HG02759 (cell line): ENCODE data around the gene ERN2.
"Not testable (repeated sequence)": the region's sequence is repeated elsewhere in the genome, so short reads cannot be mapped to it uniquely, and the experiment has no call there.

Source experiments
- ATAC-seq: cut with Tn5 transposase; IDR thresholded peaks from one replicate; pipeline ENCODE4 v1.9.1; 2021; ENCODE audit warnings: mild to moderate bottlenecking, moderate library complexity; ENCODE audit not compliant: unreplicated experiment

Gene ERN2

DNA sequence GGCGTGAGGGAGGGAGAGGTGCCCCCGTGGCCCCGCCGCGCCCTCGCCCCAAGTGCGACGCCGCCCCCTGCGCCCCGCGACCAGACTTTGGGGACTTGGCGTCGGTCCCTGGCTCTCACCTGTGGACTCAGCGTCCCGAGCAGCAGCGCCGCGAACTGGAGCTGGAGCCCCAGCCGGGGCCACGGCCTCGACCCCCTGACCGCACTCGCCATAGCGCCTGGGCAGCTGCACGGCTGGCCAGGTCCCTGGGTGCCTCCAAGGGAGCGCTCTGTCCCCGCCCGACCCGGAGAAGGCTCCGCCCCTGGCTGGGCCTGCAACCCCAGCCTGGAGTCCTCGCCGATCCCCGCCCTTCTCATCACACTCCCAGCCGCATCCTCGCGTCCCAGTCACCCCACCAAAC lies at the start of gene ERN2:
TSS of gene ERN2 (minus strand) at position 247 of the 400 bp plus-strand sequence. CDS start at position 212, 35 bp downstream.
- ATAC-seq: no peak

DNA sequence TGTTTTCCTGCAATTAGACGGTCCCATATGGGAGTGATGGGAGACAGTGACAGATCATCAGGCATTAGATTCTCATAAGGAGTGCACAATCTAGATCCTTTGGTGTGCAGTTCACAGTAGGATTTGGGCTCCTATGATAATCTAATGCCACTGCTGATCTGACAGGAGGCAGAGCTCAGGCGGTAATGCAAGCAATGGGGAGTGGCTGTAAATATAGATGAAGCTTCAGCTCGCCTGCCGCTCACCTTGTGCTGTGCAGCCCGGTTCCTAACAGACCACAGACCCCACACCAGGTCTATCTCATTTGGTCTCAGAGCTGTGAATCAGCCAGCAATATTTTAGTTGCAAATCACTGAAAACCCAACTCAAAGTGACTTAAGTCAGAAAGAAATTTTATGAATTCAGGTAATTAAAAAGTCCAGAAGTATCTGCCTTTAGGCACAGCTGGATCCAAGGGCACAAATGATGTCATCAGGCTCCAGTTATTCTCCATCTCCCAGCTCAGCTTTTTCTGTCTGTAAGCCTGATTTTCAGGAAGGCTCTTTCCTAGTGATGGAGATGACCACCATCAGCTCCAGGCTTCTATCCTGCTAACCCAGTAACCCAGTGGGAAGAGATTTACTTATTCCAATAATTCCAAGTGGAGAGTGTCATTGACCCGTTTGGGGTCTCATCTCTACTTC lies 45.1 kb upstream of the ERN2 start:
- ATAC-seq: no peak

DNA sequence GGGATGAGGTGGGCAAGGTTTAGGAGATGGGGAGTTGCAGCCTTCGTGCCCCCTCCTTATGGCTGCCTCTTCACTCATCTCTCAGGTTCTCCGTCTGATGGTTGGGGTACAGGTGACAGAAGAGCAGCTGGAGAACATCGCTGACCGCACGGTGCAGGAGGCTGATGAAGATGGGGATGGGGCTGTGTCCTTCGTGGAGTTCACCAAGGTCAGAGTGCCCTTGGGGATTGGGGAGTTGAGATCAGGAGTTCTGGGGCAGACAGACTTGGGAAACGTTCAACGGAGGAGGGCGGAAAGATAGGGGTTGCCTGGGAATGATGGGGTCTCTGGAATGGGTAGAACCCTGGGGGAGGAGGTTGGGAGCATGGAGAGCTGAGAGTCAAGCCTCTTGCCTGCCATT lies 44.1 kb upstream of the ERN2 start:
- ATAC-seq: no peak

- no peak for ATAC-seq
These were observed 42.4 kb upstream of the ERN2 start for GRCh38 chr16:23755484-23755809.

DNA sequence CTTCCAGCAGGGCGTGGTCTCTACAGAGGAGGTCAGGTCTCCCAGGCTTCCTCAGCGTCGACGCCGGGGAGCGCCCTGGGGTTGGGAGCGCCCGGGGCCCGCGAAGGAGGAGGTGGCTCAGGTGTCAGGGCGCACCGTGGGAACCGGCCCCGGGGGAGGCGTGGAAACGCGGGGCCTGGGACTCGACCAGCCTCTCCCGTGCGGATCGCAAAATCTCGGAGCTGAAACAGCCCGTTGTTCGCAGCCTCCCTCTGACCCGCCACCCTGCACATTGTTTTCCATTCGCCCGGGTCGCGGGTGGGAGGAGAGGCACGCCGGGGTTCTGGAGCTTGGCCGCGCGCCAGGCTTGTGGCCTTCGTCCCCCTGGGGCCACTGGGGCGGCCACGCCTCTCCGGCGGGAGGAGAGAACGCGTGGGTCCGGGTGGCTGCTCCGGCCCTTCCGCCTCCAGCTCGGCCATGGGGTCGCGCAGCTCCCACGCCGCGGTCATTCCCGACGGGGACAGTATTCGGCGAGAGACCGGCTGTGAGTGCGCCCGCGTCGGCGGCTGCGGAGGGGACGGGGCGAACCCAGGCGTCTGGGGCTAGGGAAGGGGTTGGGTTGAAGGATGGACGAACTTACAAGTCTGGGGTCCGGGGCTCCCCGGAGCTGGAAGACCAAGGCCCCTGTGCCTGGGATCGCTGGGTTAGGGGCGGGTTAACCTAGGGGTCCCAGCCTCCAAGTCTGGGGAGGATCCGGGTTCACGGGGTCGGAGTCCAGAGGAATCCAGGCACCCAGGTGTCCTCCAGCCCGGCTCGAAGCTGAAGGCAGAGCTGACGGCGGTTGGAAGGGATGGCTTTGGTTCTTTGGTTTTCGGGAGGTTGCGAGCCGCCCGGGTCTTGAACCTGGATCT lies 41.8 kb upstream of the ERN2 start, which contains the start of gene CHP2:
TSS of gene CHP2 (plus strand) at position 433 of the 890 bp plus-strand sequence. CDS start at position 457, 24 bp downstream.
- no peak for ATAC-seq

DNA sequence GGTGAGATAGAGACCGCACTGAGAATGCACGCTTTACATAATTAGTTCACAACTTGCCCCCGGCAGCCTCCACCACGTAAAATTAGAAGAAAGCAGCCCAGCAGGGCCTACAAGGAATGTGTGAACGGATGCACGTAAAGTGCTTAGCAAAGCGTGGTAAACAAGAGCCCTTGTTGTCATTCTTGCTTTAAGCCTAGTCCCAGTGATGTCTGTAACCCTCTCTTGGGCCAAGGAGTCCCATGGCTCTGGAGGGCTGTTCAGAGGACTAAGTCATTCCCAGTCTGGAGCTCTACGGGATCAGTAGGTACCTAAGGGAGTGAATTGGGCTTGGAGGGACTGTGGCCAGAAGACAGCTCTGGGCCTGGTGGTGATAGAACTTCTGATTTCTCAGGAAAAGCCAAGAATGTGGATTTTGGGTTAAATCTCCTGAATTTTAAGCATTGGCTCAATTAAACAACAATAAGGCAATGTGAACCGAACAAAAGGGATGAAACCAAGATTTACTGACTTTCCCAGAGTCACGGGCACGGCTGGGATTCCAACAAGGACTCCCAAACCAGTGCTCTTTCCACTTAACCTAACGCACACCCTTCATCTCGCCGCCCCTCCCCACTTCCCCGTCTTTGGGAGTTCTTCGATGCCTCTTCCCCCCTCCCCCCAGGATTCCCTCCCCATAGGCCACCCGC lies 41.0 kb upstream of the ERN2 start:
- ATAC-seq: no peak

DNA sequence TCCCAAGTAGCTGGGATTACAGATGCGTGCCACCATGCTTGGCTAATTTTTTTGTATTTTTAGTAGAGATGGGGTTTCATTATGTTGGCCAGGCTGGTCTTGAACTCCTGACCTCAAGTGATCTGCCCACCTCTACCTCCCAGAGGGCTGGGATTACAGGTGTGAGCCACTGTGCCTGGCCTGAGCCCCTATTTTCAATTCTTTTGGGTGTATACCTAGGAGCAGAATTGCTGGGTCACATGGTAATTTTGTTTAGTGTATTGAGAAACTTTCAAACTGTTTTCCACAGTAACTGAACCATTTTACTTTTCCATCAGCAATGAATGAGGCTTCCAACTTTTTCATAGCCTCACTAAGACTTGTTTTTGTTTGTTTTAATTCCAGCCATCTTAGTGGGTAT lies 38.0 kb upstream of the ERN2 start:
- ATAC-seq: not testable (repeated sequence)

DNA sequence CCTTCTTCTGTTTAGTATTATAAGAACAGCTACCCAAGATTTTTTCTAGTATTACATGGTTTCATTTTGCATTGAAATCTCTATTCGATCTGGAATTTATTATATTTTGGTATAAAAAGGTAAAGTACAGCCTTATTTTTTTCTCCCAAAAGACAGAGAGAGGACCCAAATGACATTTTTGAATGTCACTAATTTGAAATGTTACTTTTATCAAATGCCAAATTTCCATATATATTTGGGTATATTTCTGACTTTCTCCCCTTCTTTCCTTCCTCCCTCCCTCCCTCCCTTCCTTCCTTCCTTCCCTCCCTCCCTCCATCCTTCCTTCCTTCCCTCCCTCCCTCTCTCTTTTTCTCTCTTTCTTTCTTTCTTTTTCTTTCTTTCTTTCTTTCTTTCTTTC lies 35.6 kb upstream of the ERN2 start:
- no peak for ATAC-seq

- ATAC-seq: no peak
These were observed 32.2 kb upstream of the ERN2 start for GRCh38 chr16:23745263-23745662.

DNA sequence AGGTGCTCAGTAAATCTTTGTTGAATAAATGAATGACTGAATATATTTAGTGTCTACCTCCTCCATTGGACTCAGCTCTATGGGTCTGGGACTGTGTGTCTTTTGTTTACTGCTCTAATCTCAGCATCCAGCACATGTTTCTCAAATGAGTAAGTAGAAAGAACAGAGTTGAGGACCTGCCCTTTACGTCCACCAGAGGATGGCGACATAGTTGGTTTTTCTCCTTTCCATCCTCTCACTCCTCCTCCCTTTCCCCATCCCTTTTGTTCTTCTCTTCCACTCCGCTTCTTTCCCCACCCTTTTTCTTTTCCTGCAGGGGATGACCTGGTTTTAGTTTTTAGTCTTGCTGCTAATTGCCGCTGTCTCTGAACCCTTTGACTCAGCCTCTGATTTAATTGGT lies 29.7 kb upstream of the ERN2 start:
- no peak for ATAC-seq

GRCh38 chr16:23741675-23742303 lies 28.8 kb upstream of the ERN2 start:
- ATAC-seq: no peak

DNA sequence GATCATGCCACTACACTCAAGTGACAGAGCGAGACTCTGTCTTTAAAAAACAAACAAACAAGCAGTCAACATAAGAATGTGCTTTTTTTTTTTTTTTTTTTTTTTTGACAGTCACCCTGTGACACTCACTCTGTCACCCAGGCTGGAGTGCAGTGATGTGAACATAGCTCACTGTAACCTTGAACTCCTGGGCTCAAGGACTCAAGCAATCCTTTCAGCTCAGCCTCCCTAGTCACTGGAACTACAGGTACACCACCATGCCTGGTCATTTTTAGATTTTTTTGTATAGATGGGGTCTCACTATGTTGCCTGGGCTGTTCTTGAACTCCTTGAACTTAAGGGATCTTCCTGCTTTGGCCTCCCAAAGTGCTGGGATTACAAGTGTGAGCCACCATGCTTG lies 26.5 kb upstream of the ERN2 start:
- no peak for ATAC-seq

DNA sequence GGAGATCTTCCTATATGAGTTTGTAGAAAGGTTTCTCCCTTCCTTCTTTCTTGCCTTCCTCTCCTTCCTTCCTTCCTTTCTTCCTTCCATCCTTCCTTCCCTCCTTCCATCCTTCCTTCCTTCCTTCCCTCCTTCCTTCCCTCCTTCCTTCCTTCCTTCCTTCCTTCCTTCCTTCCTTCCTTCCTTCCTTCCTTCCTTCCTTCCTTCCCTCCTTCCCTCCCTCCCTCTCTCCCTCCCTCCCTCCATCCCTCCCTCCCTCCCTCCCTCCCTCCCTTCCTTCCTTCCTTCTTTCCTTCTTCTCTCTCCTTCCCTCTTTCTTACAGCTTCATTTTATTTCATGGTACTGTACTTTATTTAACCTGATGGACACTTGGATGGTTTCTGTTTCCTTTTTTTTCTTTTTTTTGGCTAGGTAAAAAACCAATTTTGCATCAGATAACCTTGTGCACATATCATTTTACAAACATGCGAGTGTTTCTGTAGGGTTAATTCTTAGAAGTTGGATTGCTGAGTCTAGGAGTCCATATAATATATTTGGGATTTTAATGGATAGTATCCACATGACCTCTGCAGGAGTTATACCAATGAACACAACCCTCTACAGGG lies 24.5 kb upstream of the ERN2 start:
- not testable (repeated sequence) for ATAC-seq

DNA sequence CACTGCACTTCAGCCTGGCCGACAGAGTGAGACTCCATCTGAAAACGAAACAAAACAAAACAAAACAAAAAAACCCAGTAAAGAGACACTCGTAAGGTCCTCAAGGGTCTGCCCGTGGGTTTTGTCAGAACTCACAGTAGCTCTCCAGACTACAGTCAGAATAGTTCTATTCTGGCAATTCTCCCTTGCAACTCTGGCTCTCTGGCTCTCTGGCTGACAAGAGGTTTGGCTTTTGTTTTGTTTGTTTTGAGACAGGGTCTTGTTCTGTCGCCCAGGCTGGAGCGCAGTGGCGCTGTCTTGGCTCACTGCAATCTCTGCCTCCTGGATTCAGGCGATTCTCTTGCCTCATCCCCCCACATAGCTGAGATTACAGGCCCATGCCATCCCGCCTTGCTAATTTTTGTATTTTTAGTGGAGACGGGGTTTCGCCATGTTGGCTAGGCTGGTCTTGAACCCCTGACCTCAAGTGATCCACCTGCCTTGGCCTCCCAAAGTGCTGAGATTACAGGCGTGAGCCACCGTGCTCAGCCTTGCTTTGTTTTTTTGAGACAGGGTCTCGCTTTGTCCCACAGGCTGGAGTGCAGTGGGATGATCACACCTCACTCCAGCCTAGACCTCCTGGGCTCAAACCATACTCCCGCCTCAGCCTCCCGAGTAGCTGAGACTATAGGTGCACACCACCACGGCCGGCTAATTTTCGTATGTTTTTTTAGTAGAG lies 21.3 kb upstream of the ERN2 start:
- no peak for ATAC-seq

DNA sequence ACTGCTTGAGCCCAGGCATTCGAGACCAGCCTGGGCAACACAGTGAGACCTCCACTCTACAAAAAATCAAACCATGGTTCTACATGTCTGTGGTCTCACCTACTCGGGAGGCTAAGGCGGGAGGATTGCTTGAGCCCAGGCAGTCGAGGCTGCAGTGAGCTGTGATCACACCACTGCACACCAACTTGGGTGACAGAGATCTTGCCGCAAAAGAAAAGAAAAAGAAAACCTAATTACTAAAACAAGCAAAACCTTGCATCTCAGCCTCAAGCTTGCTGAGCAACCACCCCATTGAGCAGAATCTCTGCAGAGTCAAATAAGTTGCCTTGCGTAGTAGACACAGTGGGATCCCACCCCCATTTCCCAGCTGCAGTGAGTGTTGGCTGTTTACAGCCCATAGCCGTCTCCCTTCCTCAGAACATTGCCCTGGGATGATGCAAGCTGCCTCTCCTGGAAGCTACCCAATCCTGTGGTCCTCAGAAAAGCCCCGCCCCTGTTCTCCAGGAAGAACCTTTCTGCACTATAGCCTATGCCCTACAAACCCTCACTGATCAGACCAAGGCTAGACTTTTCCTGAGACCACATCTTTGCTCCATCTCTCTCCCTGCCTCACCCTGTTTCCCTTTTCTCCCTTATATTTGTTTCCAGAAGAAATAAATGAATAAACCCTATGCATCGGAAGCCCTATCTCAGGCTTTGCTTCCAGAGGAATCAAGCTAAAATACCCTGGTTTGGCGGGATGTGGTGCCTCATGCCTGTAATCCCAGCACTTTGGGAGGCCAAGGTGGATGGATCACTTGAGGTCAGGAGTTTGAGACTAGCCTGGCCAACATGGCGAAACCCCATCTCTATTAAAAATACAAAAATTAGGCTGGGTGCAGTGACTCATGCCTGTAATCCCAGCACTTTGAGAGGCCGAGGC lies 16.7 kb upstream of the ERN2 start:
- ATAC-seq: no peak

- ATAC-seq: no peak
These were observed 15.1 kb upstream of the ERN2 start for GRCh38 chr16:23728112-23728477.

GRCh38 chr16:23726710-23727109 lies 13.7 kb upstream of the ERN2 start:
- no peak for ATAC-seq

- ATAC-seq: no peak
These were observed 11.7 kb upstream of the ERN2 start for GRCh38 chr16:23724785-23725131.

DNA sequence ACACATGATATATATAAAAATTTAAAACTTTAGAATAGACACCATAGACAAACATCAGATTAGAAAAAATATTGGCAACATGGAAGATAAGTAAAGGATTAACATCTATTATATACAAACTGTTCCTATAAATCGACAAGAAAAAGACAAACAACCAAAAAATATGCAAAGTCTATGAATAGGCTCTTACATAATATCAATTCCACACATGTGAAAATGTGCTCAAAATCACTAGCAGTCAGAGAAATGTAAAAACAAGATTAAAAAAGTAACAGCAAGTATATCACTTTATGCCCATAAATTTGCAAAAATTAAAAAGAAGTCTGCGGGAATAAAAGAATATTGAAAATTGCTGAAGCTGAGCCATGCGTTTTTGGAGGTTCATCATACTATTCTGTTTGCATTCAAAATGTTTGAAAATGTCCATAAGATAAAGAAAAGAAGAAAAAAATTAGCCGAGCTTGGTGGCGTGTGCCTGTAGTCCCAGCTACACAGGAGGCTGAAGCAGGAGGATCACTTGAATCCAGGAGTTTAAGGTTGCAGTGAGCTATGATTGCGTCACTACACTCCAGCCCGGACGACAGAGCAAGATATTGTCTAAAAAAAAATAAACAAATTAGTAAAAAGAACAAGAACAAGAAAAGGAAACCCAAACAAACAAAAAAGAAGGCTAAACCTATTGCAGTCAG lies 11.2 kb upstream of the ERN2 start:
- ATAC-seq: no peak
